ENCODE measurements around the gene SPIB. TPM values are rescaled to one million over a fixed set of nuclear protein-coding genes. Genes with fewer than 3 reads are reported as not detected.

SPIB gene
- total and polyA plus RNA-seq, 11 donors: 0.10 to 0.53 (median 0.16) TPM; not detected in 8

- peaks cover 0 to 43% (median 21%) of the 10 kb centered on the region in 12 donors for H3K4me1 ChIP-seq
- H3K4me3 ChIP-seq: peak overlapping the region in 10 of 12 donors; percentile 84 to 99 (median 92)
- DNase-seq (peak in 2 of 5 donors; percentile 34 to 47), ATAC-seq (peak in 2 of 4 donors; percentile 3 to 9)
- 49 to 59% (median 58%) methylated on average over 7 of the region's 7 CpGs for WGBS, 4 donors
- H3K27ac ChIP-seq: peak overlapping the region in 3 of 12 donors; percentile 98 to 99 (median 99)
- intact Hi-C loops (cut with DNase I): loop anchor here in 4 of 10 donors (2.0 to 10.0 kb wide), 4 partner anchors 134 to 728 kb away; partner anchors contain the start of genes CTU1 (in 2 of the 4), JOSD2 (in 2 of the 4) and ASPDH (in 1 of the 4)
- no peak for TF ChIP-seq CTCF (IDR thresholded peaks at IDR 0.05)
- TF ChIP-seq POLR2A (IDR thresholded peaks at IDR 0.05): no peak
- H3K27me3 ChIP-seq: no peaks in the 10 kb centered on the region
- H3K36me3 ChIP-seq: peaks cover 2 to 49% (median 46%) of the 10 kb centered on the region in 9 donors
- H3K9me3 ChIP-seq: no peaks in the 10 kb centered on the region
These were observed 41.7 kb upstream of the SPIB start for GRCh38 chr19:50377051-50377461.

DNA sequence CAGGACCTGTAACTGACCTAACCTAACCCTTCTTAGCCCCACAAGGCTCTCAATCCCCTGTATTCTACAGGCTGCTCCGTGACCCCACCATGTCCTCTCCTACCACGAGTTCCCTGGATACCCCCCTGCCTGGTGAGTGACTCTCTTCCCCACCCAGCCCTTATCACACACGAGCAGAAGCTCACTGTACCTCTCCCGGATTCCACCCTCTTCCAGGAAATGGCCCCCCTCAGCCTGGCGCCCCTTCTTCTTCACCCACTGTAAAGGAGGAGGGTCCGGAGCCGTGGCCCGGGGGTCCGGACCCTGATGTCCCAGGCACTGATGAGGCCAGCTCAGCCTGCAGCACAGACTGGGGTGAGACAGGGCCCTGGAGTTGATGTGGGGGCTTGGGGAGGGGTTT lies 41.2 kb upstream of the SPIB start:
- DNase-seq (peak in 1 of 5 donors; percentile 25), ATAC-seq (no peak)
- H3K36me3 ChIP-seq: peaks cover 2 to 53% (median 51%) of the 10 kb centered on the region in 9 donors
- no peak for TF ChIP-seq CTCF (IDR thresholded peaks at IDR 0.05)
- no peak for TF ChIP-seq POLR2A (IDR thresholded peaks at IDR 0.05)
- peak overlapping the region in 1 of 12 donors; percentile 99 for H3K4me3 ChIP-seq
- WGBS, 4 donors: 69 to 76% (median 72%) methylated on average over 9 of the region's 9 CpGs
- peak overlapping the region in 1 of 12 donors; percentile 98 for H3K27ac ChIP-seq
- intact Hi-C loops (cut with DNase I): loop anchor here in 4 of 10 donors (2.0 to 10.0 kb wide), 4 partner anchors 133 to 727 kb away; partner anchors contain the start of genes CTU1 (in 2 of the 4), JOSD2 (in 2 of the 4) and ASPDH (in 1 of the 4)
- H3K27me3 ChIP-seq: no peaks in the 10 kb centered on the region
- no peaks in the 10 kb centered on the region for H3K9me3 ChIP-seq
- peaks cover 0 to 43% (median 19%) of the 10 kb centered on the region in 12 donors for H3K4me1 ChIP-seq

DNA sequence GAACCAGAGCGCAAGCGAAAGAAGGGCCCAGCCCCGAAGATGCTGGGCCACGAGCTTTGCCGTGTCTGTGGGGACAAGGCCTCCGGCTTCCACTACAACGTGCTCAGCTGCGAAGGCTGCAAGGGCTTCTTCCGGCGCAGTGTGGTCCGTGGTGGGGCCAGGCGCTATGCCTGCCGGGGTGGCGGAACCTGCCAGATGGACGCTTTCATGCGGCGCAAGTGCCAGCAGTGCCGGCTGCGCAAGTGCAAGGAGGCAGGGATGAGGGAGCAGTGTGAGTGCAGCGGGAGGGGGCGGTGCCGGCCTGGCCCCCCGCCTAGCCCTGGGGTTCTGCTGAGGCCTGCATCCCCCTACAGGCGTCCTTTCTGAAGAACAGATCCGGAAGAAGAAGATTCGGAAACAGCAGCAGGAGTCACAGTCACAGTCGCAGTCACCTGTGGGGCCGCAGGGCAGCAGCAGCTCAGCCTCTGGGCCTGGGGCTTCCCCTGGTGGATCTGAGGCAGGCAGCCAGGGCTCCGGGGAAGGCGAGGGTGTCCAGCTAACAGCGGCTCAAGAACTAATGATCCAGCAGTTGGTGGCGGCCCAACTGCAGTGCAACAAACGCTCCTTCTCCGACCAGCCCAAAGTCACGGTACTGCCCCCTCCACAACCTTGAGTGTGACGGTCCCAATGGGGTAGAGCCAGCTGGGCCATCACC lies 40.4 kb upstream of the SPIB start:
- intact Hi-C loops (cut with DNase I): loop anchor here in 3 of 10 donors (5.0 to 10.0 kb wide), 3 partner anchors 134 to 726 kb away; partner anchors contain the start of genes CTU1 (in 2 of the 3), ASPDH (in 1 of the 3) and JOSD2 (in 1 of the 3)

More for the DNA sequence above, 40.4 kb upstream of the SPIB start:
- no peak for TF ChIP-seq POLR2A (IDR thresholded peaks at IDR 0.05)
- no peak for TF ChIP-seq CTCF (IDR thresholded peaks at IDR 0.05)
- Histone ChIP-seq H3K4me3 (no peak overlapping the region), H3K27me3 (no peaks in the 10 kb centered on the region), H3K36me3 (peaks cover 2 to 58% (median 56%) of the 10 kb centered on the region in 9 donors), H3K9me3 (no peaks in the 10 kb centered on the region), H3K4me1 (peaks cover 0 to 43% (median 20%) of the 10 kb centered on the region in 12 donors), H3K27ac (no peak overlapping the region)
- ATAC-seq: no peak
- WGBS, 4 donors: 92 to 94% (median 93%) methylated on average over 33 to 36 of the region's 36 CpGs
- peak in 1 of 5 donors; percentile 26 for DNase-seq

Measured in heart left ventricle (tissue), 16 donors.